Esophagus squamous epithelium (tissue), 5 donors: ENCODE data around the gene KIF26B. TPM values are rescaled to one million over a fixed set of nuclear protein-coding genes. Genes with fewer than 3 reads are reported as not detected.

Source experiments
- DNase-seq: peaks from one replicate; lab custom pipeline; 2025; lab: John Stamatoyannopoulos, UW
- H3K27ac ChIP-seq, 4 donors: fragments of 200-600 bp; sonication (generic); one replicate each; pipeline ENCODE4 v1.5.1; 2016 to 2019; ENCODE audit warnings: mild to moderate bottlenecking in 1 of 4
- H3K27me3 ChIP-seq, 4 donors: fragments of 200-600 bp; sonication (generic); 1 replicate in 3 of 4; 2 replicates in 1 of 4; pipeline versions ENCODE4 v1.5.1 to v1.6.0; 2017 to 2021; ENCODE audit warnings: antibody characterized with exemption in 1 of 4
- H3K36me3 ChIP-seq, 3 donors: fragments of 200-600 bp; sonication (generic); one replicate each; pipeline ENCODE4 v1.5.1; 2016 to 2019
- H3K4me1 ChIP-seq, 3 donors: fragments of 200-600 bp; sonication (generic); one replicate each; pipeline ENCODE4 v1.5.1; 2017 to 2019
- H3K4me3 ChIP-seq, 4 donors: fragments of 200-600 bp; sonication (generic); 1 replicate in 3 of 4; 2 replicates in 1 of 4; pipeline ENCODE4 v1.5.1; 2016 to 2019; ENCODE audit warnings: mild to moderate bottlenecking in 2 of 4, moderate library complexity in 1 of 4
- H3K9me3 ChIP-seq, 3 donors: fragments of 200-600 bp; sonication (generic); one replicate each; pipeline ENCODE4 v1.5.1; 2016 to 2019
- CTCF ChIP-seq, 6 experiments: fragments of 450-650 bp in 4 of 6; fragments of 200-600 bp in 2 of 6; sonication (generic) in 2 of 6; IDR thresholded peaks; one replicate each; pipeline ENCODE4 v1.5.1; 2016 to 2019; ENCODE audit warnings: antibody characterized with exemption in 6 of 6, mild to moderate bottlenecking in 4 of 6, moderate library complexity in 4 of 6
- POLR2A ChIP-seq, 4 donors: fragments of 450-650 bp; IDR thresholded peaks; one replicate each; pipeline ENCODE4 v1.6.1; 2017; ENCODE audit warnings: antibody characterized with exemption in 4 of 4, mild to moderate bottlenecking in 4 of 4, moderate library complexity in 3 of 4
- WGBS, 2 donors: methylation state at CpG; one replicate each; pipeline ENCODE4 v1.1.5; 2018; 5-methylcytosine and 5-hydroxymethylcytosine counted together
- intact Hi-C: fragments of 100-400 bp; cut with DNase I; formaldehyde crosslinking; loops from one replicate; pipeline ENCODE4 v1.15.0; 2022
- total RNA-seq, 4 donors: library from RNA; depleted of rRNA; stranded (reverse); fragments of >200 nt; gene quantifications; one replicate each; pipeline ENCODE4 v1.1.0, GENCODE V29; 2016
- donor health status: DM: yes; HTN: yes; CAD: no.

KIF26B gene
- total RNA-seq, 4 donors from 2014 or later: 0.23 to 2.7 (median 1.0) TPM

- H3K27me3 ChIP-seq: no peaks in the 10 kb centered on the region
- H3K4me3 ChIP-seq: no peak overlapping the region
- H3K4me1 ChIP-seq: peaks cover 0 to 13% (median 0%) of the 10 kb centered on the region in 3 donors
- intact Hi-C loops: no loop called here
- H3K27ac ChIP-seq: no peak overlapping the region
- no peak for DNase-seq
- H3K36me3 ChIP-seq: no peaks in the 10 kb centered on the region
- 46 to 50% methylated on average over 1 of the region's 1 CpG for WGBS, 2 donors
- TF ChIP-seq CTCF (IDR thresholded peaks at IDR 0.05): no peak
- TF ChIP-seq POLR2A (IDR thresholded peaks at IDR 0.05): no peak
- no peaks in the 10 kb centered on the region for H3K9me3 ChIP-seq
These were observed 561.2 kb downstream of the KIF26B start for GRCh38 chr1:245715970-245716369.

GRCh38 chr1:245716561-245716960 lies 561.8 kb downstream of the KIF26B start:
- no peak overlapping the region for H3K27ac ChIP-seq
- H3K4me3 ChIP-seq: no peak overlapping the region
- H3K9me3 ChIP-seq: no peaks in the 10 kb centered on the region
- 94 to 100% methylated on average over 3 of the region's 3 CpGs for WGBS, 2 donors
- intact Hi-C loops: no loop called here
- no peaks in the 10 kb centered on the region for H3K36me3 ChIP-seq
- no peak for DNase-seq
- no peaks in the 10 kb centered on the region for H3K27me3 ChIP-seq
- peaks cover 0 to 7% (median 0%) of the 10 kb centered on the region in 3 donors for H3K4me1 ChIP-seq
- TF ChIP-seq POLR2A (IDR thresholded peaks at IDR 0.05) (no peak), CTCF (IDR thresholded peaks at IDR 0.05) (no peak)

GRCh38 chr1:245717611-245718010 lies 562.8 kb downstream of the KIF26B start:
- TF ChIP-seq POLR2A (IDR thresholded peaks at IDR 0.05) (no peak), CTCF (IDR thresholded peaks at IDR 0.05) (no peak)
- Histone ChIP-seq H3K4me3 (no peak overlapping the region), H3K4me1 (peaks cover 0 to 5% (median 0%) of the 10 kb centered on the region in 3 donors), H3K27me3 (no peaks in the 10 kb centered on the region), H3K9me3 (no peaks in the 10 kb centered on the region), H3K27ac (no peak overlapping the region), H3K36me3 (no peaks in the 10 kb centered on the region)
- 80 to 89% methylated on average over 3 of the region's 3 CpGs for WGBS, 2 donors
- DNase-seq: no peak
- intact Hi-C loops: no loop called here

GRCh38 chr1:245718123-245718522 lies 563.3 kb downstream of the KIF26B start:
- DNase-seq: no peak
- 81 to 93% methylated on average over 3 of the region's 3 CpGs for WGBS, 2 donors
- no peak overlapping the region for H3K4me3 ChIP-seq
- no peaks in the 10 kb centered on the region for H3K9me3 ChIP-seq
- H3K27me3 ChIP-seq: no peaks in the 10 kb centered on the region
- no peaks in the 10 kb centered on the region for H3K36me3 ChIP-seq
- TF ChIP-seq CTCF (IDR thresholded peaks at IDR 0.05) (no peak), POLR2A (IDR thresholded peaks at IDR 0.05) (no peak)
- intact Hi-C loops: no loop called here
- H3K27ac ChIP-seq: no peak overlapping the region
- H3K4me1 ChIP-seq: peaks cover 0 to 5% (median 0%) of the 10 kb centered on the region in 3 donors

- peaks cover 0 to 5% (median 0%) of the 10 kb centered on the region in 3 donors for H3K4me1 ChIP-seq
- 92 to 93% methylated on average over 4 of the region's 4 CpGs for WGBS, 2 donors
- no peak overlapping the region for H3K4me3 ChIP-seq
- H3K27ac ChIP-seq: no peak overlapping the region
- H3K27me3 ChIP-seq: no peaks in the 10 kb centered on the region
- TF ChIP-seq POLR2A (IDR thresholded peaks at IDR 0.05): no peak
- TF ChIP-seq CTCF (IDR thresholded peaks at IDR 0.05): no peak
- DNase-seq: no peak
- intact Hi-C loops: no loop called here
- H3K36me3 ChIP-seq: no peaks in the 10 kb centered on the region
- H3K9me3 ChIP-seq: no peaks in the 10 kb centered on the region
These were observed 564.2 kb downstream of the KIF26B start for GRCh38 chr1:245718951-245719350.
